NCI-H748 treated with DMSO at 0.1 percent for 48 hours (cell line): ENCODE data around the gene CFAP77.
A peak's percentile ranks its signal among the peaks of the same experiment; 100 is the strongest.

ENCODE experiments used
- DNase-seq: peaks from one replicate; lab custom pipeline; 2025; lab: John Stamatoyannopoulos, UW

The CFAP77 gene

GRCh38 chr9:132517815-132518550 is 108.0 kb downstream of the CFAP77 start:
- DNase-seq, result no peak

GRCh38 chr9:132518626-132519025 is 108.6 kb downstream of the CFAP77 start:
- DNase-seq, result no peak

GRCh38 chr9:132519033-132519432 is 109.0 kb downstream of the CFAP77 start:
- no peak for DNase-seq

GRCh38 chr9:132520612-132521011 is 110.6 kb downstream of the CFAP77 start:
- no peak for DNase-seq

- no peak for DNase-seq
These were observed 115.5 kb downstream of the CFAP77 start for GRCh38 chr9:132525308-132526023.

GRCh38 chr9:132531195-132531594 is 121.2 kb downstream of the CFAP77 start:
- DNase-seq, result peak; percentile 50

GRCh38 chr9:132531710-132532570 is 121.9 kb downstream of the CFAP77 start:
- peak; percentile 28 for DNase-seq

- no peak for DNase-seq
These were observed 124.8 kb downstream of the CFAP77 start for GRCh38 chr9:132534832-132535231.

- DNase-seq, result no peak
These were observed 126.1 kb downstream of the CFAP77 start for GRCh38 chr9:132536124-132536523.

- no peak for DNase-seq
These were observed 127.3 kb downstream of the CFAP77 start for GRCh38 chr9:132537352-132537751.

- no peak for DNase-seq
These were observed 128.1 kb downstream of the CFAP77 start for GRCh38 chr9:132538071-132538470.

GRCh38 chr9:132539096-132539495 is 129.1 kb downstream of the CFAP77 start:
- no peak for DNase-seq

GRCh38 chr9:132541051-132541450 is 131.0 kb downstream of the CFAP77 start:
- DNase-seq, result no peak

GRCh38 chr9:132541870-132542830 is 132.1 kb downstream of the CFAP77 start:
- no peak for DNase-seq

- DNase-seq, result no peak
These were observed 133.2 kb downstream of the CFAP77 start for GRCh38 chr9:132543251-132543650.

- DNase-seq, result no peak
These were observed 133.9 kb downstream of the CFAP77 start for GRCh38 chr9:132543960-132544359.

GRCh38 chr9:132545578-132545977 is 135.6 kb downstream of the CFAP77 start:
- no peak for DNase-seq

GRCh38 chr9:132546148-132547051 is 136.4 kb downstream of the CFAP77 start:
- peak; percentile 26 for DNase-seq

GRCh38 chr9:132547052-132547431 is 137.0 kb downstream of the CFAP77 start:
- DNase-seq, result no peak

GRCh38 chr9:132547436-132547835 is 137.4 kb downstream of the CFAP77 start:
- no peak for DNase-seq
